Activated T-helper 2 cell treated with anti-CD3 and anti-CD28 coated beads, Interferon-gamma antibody, Interleukin-2, Interleukin-4, amounts not matched to agents 10 μg/mL and 5 μg/mL and 100 μg/mL, durations not matched to agents 14 hours and 24 hours and 36 hours (primary cell): ENCODE measurements around the gene ROCK2. TPM values are rescaled to one million over a fixed set of nuclear protein-coding genes. Genes with fewer than 3 reads are reported as not detected.

Experiments used
- DNase-seq: peaks from one replicate; pipeline ENCODE4 v3.0.0; 2021; ENCODE audit warnings: low spot score
- H3K27ac Mint-ChIP-seq: one replicate; pipeline ENCODE4 v1.8.0; 2021; ENCODE audit warnings: mixed read lengths
- H3K27me3 Mint-ChIP-seq: one replicate; pipeline ENCODE4 v1.8.0; 2021; ENCODE audit warnings: low read depth, mixed read lengths
- H3K36me3 Mint-ChIP-seq: one replicate; pipeline ENCODE4 v1.8.0; 2021; ENCODE audit warnings: low read depth, mixed read lengths
- H3K4me1 Mint-ChIP-seq: one replicate; pipeline ENCODE4 v1.8.0; 2021; ENCODE audit warnings: low read depth, mixed read lengths
- H3K4me3 Mint-ChIP-seq: one replicate; pipeline ENCODE4 v1.8.0; 2021; ENCODE audit warnings: low read depth, mild to moderate bottlenecking, moderate library complexity, mixed read lengths
- H3K9me3 Mint-ChIP-seq: one replicate; pipeline ENCODE4 v1.8.0; 2021; ENCODE audit warnings: mixed read lengths
- intact Hi-C: fragments of 100-400 bp; cut with micrococcal nuclease; formaldehyde crosslinking; loops from one replicate; pipeline ENCODE4 v1.15.1; 2023
- total RNA-seq: library from RNA; stranded (reverse); gene quantifications from 2 replicates; pipeline ENCODE4 v1.2.3, GENCODE V29; 2022

ROCK2 gene
- total RNA-seq, 1 donor from 2014 or later: 20.6 TPM

DNA sequence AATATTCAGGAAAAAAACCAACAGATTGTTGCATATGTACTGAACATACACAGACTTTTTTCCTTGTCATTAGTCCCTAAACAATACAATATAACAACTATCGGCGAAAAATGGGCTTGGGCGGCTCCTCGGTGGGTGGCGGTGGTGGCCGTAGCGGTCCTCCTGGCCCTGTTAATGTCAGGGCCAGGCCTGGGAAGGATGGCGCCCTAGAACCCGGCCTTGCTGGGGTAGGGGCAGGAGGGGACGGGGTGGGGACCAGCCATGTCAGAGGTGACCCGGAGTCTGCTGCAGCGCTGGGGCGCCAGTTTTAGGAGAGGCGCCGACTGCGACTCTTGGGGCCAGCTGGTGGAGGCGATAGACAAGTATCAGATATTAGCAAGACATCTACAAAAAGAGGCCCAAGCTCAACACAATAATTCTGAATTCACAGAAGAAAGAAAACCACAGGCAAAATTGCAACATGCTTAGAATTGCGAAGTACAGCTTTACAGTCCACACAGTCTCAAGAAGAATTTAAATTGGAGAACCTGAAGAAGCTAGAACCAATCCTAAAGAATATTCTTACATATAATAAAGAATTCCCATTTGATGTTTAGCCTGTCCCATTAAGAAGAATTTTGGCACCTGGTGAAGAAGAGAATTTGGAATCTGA lies 36.5 kb downstream of the ROCK2 start:
- Mint-ChIP-seq H3K4me3 (no peak overlapping the region), H3K9me3 (no peaks in the 10 kb centered on the region), H3K27me3 (no peaks in the 10 kb centered on the region), H3K27ac (no peak overlapping the region), H3K4me1 (no peaks in the 10 kb centered on the region), H3K36me3 (no peaks in the 10 kb centered on the region)
- intact Hi-C loops: no loop called here
- no peak for DNase-seq

DNA sequence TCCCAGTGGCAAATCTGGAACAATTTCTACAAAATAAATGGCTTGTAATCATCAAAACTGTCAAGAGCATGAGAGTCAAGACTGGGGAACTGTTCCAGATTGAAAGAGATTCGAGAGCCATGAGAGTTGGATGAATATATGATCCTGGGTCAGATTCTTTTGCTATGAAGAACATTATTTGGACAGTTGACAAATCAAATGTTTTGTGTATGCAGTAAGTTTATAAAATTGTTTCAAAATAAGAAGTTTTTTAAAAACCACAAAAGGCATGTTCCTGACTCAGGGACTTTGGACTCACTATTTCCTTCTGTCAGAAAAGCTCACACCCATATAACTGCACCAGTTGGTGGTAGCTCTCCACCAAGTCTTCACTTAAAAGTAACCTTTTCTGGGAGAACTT lies 38.5 kb downstream of the ROCK2 start:
- Mint-ChIP-seq H3K36me3 (no peaks in the 10 kb centered on the region), H3K4me3 (no peak overlapping the region), H3K27ac (no peak overlapping the region), H3K4me1 (no peaks in the 10 kb centered on the region), H3K9me3 (no peaks in the 10 kb centered on the region), H3K27me3 (no peaks in the 10 kb centered on the region)
- DNase-seq: no peak
- intact Hi-C loops: no loop called here

DNA sequence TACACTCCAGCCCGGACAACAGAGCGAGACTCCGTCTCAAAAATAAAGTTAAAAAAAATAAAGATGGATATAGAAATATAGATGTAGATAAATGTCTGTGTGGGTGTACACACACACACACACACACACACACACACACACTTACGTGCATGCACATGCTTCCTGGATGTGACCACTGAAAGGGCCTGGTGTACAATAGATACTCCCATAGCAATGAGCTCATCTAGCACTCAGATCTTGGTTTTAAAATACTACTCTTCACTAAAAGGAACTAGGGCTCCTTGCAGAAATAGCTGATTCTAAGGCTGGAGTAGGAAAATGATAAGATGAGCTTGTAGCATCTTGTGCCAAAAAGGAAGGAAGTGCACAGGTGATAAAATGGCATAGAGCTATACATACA lies 39.1 kb downstream of the ROCK2 start:
- no peak for DNase-seq
- H3K27ac Mint-ChIP-seq: no peak overlapping the region
- intact Hi-C loops: no loop called here
- H3K27me3 Mint-ChIP-seq: no peaks in the 10 kb centered on the region
- H3K4me3 Mint-ChIP-seq: no peak overlapping the region
- H3K36me3 Mint-ChIP-seq: no peaks in the 10 kb centered on the region
- no peaks in the 10 kb centered on the region for H3K9me3 Mint-ChIP-seq
- H3K4me1 Mint-ChIP-seq: no peaks in the 10 kb centered on the region

DNA sequence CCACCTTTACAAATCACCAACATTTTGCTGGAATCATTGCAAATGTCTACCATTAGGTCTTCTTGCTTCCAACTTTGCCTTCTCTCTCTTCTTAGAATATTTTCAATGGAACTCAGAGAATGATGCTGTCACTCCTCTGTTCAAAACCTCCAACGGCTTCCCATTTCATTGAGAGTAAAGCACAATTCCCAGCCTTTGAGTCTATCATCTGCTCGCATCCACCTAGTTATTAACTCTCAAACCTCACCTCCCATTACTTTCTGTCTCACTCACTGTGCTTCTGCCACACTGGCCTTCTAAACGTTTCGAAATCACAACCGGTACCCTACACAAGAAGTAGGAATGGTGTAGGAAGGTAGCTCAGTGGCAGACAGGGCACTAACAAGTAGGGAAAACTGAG lies 40.0 kb downstream of the ROCK2 start:
- intact Hi-C loops: no loop called here

DNA sequence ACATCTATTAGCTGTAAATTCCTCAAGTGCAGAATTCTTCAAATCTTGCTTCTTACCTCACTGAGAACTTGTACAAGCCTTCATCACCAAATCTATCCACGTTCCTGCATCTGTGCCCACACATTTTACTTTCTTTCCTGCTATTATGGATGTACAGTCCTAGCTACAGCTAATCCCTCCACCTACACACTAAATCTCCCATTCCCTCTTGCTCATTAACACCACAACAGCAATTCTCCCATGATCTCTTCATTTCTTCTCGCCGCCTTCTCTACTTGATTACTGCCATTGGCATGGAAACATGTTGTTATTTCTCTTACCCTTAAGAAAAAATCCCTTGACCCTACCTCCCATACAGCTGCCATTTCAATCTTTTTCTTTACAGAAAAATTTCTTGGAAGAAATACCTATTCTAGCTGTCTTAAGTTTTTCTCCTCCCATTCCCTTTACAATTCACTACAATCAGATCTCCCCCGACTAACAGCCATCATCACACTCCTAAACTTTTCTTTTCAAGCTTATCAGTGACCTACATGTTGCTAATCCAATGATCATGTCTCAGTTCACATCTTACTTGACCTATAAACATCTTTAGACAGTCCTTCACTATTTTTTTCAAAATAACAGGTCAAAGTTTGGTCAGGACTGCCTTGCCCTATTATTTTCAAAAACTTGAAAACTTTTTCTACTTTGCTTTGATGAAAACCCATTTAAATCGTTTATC lies 41.0 kb downstream of the ROCK2 start:
- Mint-ChIP-seq H3K4me1 (no peaks in the 10 kb centered on the region), H3K36me3 (no peaks in the 10 kb centered on the region), H3K27ac (no peak overlapping the region), H3K9me3 (no peaks in the 10 kb centered on the region), H3K27me3 (no peaks in the 10 kb centered on the region), H3K4me3 (no peak overlapping the region)
- no peak for DNase-seq
- intact Hi-C loops: no loop called here

More for the DNA sequence above, 40.0 kb downstream of the ROCK2 start:
- Mint-ChIP-seq H3K4me3 (no peak overlapping the region), H3K4me1 (no peaks in the 10 kb centered on the region), H3K9me3 (no peaks in the 10 kb centered on the region), H3K27me3 (no peaks in the 10 kb centered on the region), H3K36me3 (no peaks in the 10 kb centered on the region), H3K27ac (no peak overlapping the region)
- DNase-seq: no peak

DNA sequence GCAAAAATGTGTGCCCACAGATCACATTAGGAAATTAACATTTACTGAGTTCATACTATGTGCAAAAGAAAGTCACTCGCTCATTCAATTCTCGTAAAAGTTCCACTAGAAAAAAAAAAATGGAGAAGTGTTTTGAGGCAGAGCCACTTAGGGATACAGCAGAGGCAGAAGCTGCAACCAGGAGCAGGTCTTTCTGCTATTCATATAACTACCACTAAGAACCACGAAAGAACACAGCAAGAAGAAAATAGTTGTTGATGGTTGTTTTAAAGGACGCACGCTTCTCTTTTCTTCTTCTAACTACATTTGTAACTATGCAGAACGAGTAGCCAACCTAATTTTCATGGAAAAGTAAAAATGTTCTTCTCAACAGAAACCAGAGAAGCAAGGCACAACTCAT lies 45.0 kb downstream of the ROCK2 start:
- no peaks in the 10 kb centered on the region for H3K36me3 Mint-ChIP-seq
- DNase-seq: no peak
- H3K27me3 Mint-ChIP-seq: no peaks in the 10 kb centered on the region
- H3K9me3 Mint-ChIP-seq: no peaks in the 10 kb centered on the region
- peaks cover 2% of the 10 kb centered on the region for H3K4me1 Mint-ChIP-seq
- intact Hi-C loops: no loop called here
- H3K4me3 Mint-ChIP-seq: no peak overlapping the region
- H3K27ac Mint-ChIP-seq: no peak overlapping the region

DNA sequence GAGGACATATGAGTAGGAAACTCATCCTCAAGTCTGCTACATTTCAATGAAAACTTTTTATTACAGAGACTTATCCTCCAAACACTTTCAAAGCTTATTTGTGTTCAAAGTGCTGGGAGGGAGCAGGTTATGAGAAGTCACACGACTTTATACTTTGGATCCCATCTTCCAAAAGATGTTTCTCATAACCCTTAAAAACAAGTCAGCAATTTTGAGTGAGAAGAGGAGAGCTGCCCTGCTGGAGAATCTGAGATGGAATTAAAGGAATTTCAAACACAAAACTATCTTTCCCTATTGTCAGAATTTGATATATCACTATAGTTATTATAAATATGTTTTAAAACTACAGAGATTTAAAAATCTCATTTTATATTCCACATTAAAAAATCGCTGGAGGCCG lies 45.8 kb downstream of the ROCK2 start:
- DNase-seq: no peak
- H3K36me3 Mint-ChIP-seq: no peaks in the 10 kb centered on the region
- H3K4me1 Mint-ChIP-seq: peaks cover 2% of the 10 kb centered on the region
- intact Hi-C loops: no loop called here
- no peak overlapping the region for H3K27ac Mint-ChIP-seq
- H3K4me3 Mint-ChIP-seq: no peak overlapping the region
- no peaks in the 10 kb centered on the region for H3K9me3 Mint-ChIP-seq
- no peaks in the 10 kb centered on the region for H3K27me3 Mint-ChIP-seq

DNA sequence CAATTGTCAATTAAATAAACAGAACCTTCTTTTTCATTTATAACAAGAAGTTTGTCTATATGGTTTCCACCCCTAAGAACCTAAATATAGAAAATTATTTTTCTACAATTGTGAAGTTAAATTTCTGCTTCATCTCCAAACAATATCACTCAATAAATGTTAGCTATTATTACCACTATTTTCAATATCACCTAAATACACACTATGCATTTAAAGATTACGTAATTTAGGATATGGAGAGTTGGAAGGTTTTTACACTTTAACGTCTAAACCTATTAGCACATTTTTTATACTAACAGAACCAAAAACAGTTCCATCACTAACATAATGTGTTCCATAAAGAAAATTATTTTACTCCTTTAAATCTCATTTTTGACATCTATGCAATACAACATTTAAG lies 48.0 kb downstream of the ROCK2 start:
- DNase-seq: no peak
- H3K9me3 Mint-ChIP-seq: no peaks in the 10 kb centered on the region
- H3K27me3 Mint-ChIP-seq: no peaks in the 10 kb centered on the region
- intact Hi-C loops: no loop called here
- H3K36me3 Mint-ChIP-seq: no peaks in the 10 kb centered on the region
- no peak overlapping the region for H3K4me3 Mint-ChIP-seq
- H3K4me1 Mint-ChIP-seq: peaks cover 10% of the 10 kb centered on the region
- no peak overlapping the region for H3K27ac Mint-ChIP-seq

DNA sequence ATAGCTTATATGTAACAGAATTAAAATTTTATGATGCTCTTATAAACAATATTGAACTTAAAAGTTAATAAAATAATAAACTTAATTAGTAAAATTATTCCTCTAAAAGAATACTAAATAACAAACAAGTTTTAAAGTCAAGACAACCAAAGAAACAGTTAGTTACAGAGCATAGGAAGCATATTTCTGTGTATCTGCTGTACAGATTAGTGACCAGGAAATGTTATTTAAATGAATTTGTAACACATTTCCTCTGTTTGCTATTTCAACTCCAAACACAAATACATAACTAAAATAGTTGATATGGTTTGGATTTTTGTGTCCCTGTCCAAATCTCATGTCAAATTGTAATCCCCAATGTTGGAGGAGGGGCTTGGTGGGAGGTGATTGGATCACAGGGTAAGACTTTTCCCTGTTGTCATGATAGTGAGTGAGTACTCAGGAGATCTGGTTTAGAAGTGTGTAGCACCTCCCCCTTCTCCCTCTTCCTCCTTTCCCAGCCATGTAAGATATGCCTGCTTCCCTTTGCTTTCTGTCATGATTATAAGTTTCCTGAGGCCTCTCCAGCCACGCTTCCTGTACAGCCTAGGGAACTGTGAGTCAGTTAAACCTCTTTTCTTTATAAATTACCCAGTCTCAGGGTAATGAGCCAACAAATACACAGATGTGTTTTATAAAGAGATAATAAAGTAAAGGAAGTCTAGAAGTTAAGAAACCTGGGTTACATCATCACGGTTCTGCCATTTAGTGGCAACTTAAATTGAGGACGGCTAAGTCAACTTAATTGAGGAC lies 51.8 kb downstream of the ROCK2 start:
- Mint-ChIP-seq H3K27me3 (no peaks in the 10 kb centered on the region), H3K9me3 (no peaks in the 10 kb centered on the region), H3K4me3 (no peak overlapping the region), H3K36me3 (no peaks in the 10 kb centered on the region), H3K27ac (no peak overlapping the region), H3K4me1 (peaks cover 10% of the 10 kb centered on the region)
- no peak for DNase-seq
- intact Hi-C loops: no loop called here

DNA sequence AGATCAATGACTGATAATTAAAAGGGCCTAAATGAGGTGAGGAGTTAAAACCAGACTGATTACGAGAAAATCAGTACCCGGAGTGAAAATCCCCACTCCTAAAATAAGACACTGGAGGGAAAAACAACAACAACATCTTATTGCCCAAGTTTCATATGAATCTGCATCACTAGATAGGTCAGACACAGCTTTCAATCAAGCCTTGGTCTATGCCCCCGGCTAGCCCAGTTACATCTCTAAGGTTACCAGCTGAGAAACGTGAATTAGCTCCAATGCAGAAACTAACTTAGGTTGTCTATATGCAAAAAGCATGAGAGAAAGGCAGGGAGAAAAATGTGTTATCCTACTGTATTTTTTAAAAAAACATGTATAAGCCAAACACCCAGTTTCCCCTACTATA lies 53.7 kb downstream of the ROCK2 start:
- DNase-seq: no peak
- peaks cover 5% of the 10 kb centered on the region for H3K36me3 Mint-ChIP-seq
- H3K27me3 Mint-ChIP-seq: no peaks in the 10 kb centered on the region
- intact Hi-C loops: no loop called here
- H3K9me3 Mint-ChIP-seq: no peaks in the 10 kb centered on the region
- no peak overlapping the region for H3K4me3 Mint-ChIP-seq
- peaks cover 8% of the 10 kb centered on the region for H3K4me1 Mint-ChIP-seq
- H3K27ac Mint-ChIP-seq: no peak overlapping the region

DNA sequence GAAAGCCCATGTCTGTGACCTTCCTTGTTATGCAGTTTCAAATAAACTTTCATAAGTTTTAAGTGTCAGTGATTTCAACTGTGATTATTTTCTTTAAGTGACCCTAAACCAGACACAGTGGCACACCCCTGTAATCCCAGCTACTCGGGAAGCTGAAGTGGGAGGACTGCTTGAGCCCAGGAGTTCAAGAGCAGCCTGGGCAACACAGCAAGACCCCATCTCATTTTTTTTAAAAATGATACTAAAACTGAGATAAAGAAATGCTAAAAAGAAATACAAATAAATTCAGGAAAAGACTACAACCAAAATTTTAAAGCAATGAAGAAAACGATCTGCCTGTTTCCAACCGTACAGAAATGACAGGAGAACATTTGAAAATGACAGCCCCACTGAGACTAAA lies 54.2 kb downstream of the ROCK2 start:
- Mint-ChIP-seq H3K4me1 (peaks cover 8% of the 10 kb centered on the region), H3K4me3 (no peak overlapping the region), H3K36me3 (peaks cover 10% of the 10 kb centered on the region), H3K27me3 (no peaks in the 10 kb centered on the region), H3K27ac (no peak overlapping the region), H3K9me3 (no peaks in the 10 kb centered on the region)
- DNase-seq: no peak
- intact Hi-C loops: no loop called here

DNA sequence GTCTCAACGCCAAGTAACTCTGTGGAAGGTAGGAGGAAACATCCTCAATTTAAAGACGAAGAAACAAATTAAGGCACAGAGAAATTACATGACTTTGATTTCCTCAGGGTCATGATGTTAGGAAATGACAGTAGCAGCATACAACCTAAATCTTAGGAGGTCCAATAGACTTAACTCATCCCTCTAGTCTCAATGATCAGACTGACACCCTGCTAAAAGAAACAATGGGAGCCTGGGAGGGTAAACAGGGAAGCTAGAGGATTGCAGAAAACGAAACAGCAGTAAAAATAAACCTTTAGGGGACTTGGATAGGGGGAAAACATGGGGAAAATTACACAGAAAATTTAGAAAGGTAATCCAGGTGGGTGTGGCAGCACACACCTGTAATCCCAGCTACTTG lies 56.0 kb downstream of the ROCK2 start:
- Mint-ChIP-seq H3K4me3 (no peak overlapping the region), H3K36me3 (peaks cover 26% of the 10 kb centered on the region), H3K27me3 (no peaks in the 10 kb centered on the region), H3K27ac (no peak overlapping the region), H3K4me1 (peaks cover 8% of the 10 kb centered on the region), H3K9me3 (peaks cover 6% of the 10 kb centered on the region)
- no peak for DNase-seq
- intact Hi-C loops: no loop called here

DNA sequence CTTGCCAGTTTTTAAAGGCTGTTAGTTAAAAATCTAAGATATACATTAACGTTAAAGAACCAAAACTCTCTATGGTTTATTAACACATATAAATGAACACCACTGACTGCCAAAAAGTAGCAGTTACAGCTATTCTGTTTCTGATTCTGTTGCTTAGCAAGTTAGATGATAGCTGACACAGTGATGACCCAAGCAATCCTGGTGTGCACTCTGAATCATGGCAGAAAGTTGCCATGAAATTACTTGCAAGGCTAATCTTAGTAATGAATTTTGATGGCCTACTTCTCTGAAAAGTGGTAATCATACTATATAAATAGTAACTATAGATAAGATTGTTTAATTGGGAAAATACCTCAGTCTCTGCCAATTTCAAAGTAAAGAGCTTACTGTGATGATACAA lies 57.7 kb downstream of the ROCK2 start:
- Mint-ChIP-seq H3K4me1 (no peaks in the 10 kb centered on the region), H3K4me3 (no peak overlapping the region), H3K36me3 (peaks cover 35% of the 10 kb centered on the region), H3K27me3 (no peaks in the 10 kb centered on the region), H3K27ac (no peak overlapping the region), H3K9me3 (peaks cover 6% of the 10 kb centered on the region)
- intact Hi-C loops: no loop called here
- no peak for DNase-seq
